ENCODE data around the gene C10orf90. TPM values are rescaled to one million over a fixed set of nuclear protein-coding genes. Genes with fewer than 3 reads are reported as not detected.

The C10orf90 gene
- total RNA-seq, 1 experiment from 2014 or later = not detected

GRCh38 chr10:126456632-126457031, 213.9 kb downstream of the C10orf90 start:
- TF ChIP-seq CTCF (conservative IDR thresholded peaks at IDR 0.05) = no peak
- H2AK5ac ChIP-seq (ENCODE audit: insufficient read length, low read length) = no peak overlapping the region
- H3K9ac ChIP-seq (ENCODE audit: extremely low read depth, insufficient read length, low read length) = no peak overlapping the region
- no peaks in the 10 kb centered on the region for H3K23me2 ChIP-seq (ENCODE audit: insufficient read length, low read depth, low read length, poor library complexity, severe bottlenecking)
- no peak overlapping the region for H2AFZ ChIP-seq (ENCODE audit: low read length)
- Mint-ChIP-seq H3K27me3 (ENCODE audit: low read depth) (peaks cover 31% of the 10 kb centered on the region), H3K27ac (no peak overlapping the region), H3K36me3 (ENCODE audit: insufficient read depth in 1 of 3, low read depth in 3 of 3) (no peaks in the 10 kb centered on the region), H3K4me3 (no peak overlapping the region), H3K4me1 (no peaks in the 10 kb centered on the region), H3K9me3 (no peaks in the 10 kb centered on the region)
- H3K9me3 ChIP-seq (ENCODE audit: control insufficient read depth, low read depth, low read length) = no peaks in the 10 kb centered on the region
- H2BK120ac ChIP-seq (ENCODE audit: low read depth, low read length, poor library complexity, severe bottlenecking) = no peak overlapping the region
- H3K23ac ChIP-seq (ENCODE audit: insufficient read length, low read depth, low read length) = no peak overlapping the region
- H3K79me1 ChIP-seq (ENCODE audit: insufficient read depth, low read depth, low read length, poor library complexity, severe bottlenecking) = no peaks in the 10 kb centered on the region
- no peak overlapping the region for H3K4ac ChIP-seq (ENCODE audit: low read depth, low read length)
- no peak overlapping the region for H3K4me2 ChIP-seq (ENCODE audit: insufficient read depth, insufficient read length, low read length)
- H3K79me2 ChIP-seq (ENCODE audit: insufficient read depth, low read length) = no peaks in the 10 kb centered on the region
- WGBS (ENCODE audit: extremely low coverage, insufficient read length, low lambda C conversion rate) = no CpG with 5 or more reads among the region's 5 CpGs
- H2BK20ac ChIP-seq (ENCODE audit: low read depth, low read length, poor library complexity, severe bottlenecking) = no peak overlapping the region
- no peak overlapping the region for H4K91ac ChIP-seq (ENCODE audit: insufficient read length, low read depth, low read length)
- no peak for DNase-seq
- H3K56ac ChIP-seq (ENCODE audit: insufficient read length, low read depth, low read length) = no peak overlapping the region
- no peak overlapping the region for H3K14ac ChIP-seq (ENCODE audit: insufficient read depth, low read length)
- H2BK12ac ChIP-seq (ENCODE audit: insufficient read length, low read depth, low read length) = no peak overlapping the region
- no peak overlapping the region for H2BK5ac ChIP-seq (ENCODE audit: insufficient read length, low read length)
- no peak overlapping the region for H3K18ac ChIP-seq (ENCODE audit: insufficient read length, low read depth, low read length)
- H4K20me1 ChIP-seq (ENCODE audit: control insufficient read depth, insufficient read depth, insufficient read length) = no peaks in the 10 kb centered on the region
- H4K8ac ChIP-seq (replicated peaks; ENCODE audit: insufficient read length, low read depth, low read length) = no peak overlapping the region
- H4K5ac ChIP-seq (ENCODE audit: insufficient read length, low read depth, low read length) = no peak overlapping the region
- no peak overlapping the region for H3T11ph ChIP-seq (ENCODE audit: low read length)
- H3K4me1 ChIP-seq (ENCODE audit: insufficient read depth, low read length) = no peaks in the 10 kb centered on the region
- no peaks in the 10 kb centered on the region for H3K27me3 ChIP-seq (ENCODE audit: insufficient read depth, low read length)
- no peak overlapping the region for H3K27ac ChIP-seq (ENCODE audit: insufficient read length, low read depth, low read length)
- no peak overlapping the region for H2BK15ac ChIP-seq (ENCODE audit: low read depth, low read length)

All from H9 (cell line).